Measurements from ENCODE around the gene IFNAR2. TPM values are rescaled to one million over a fixed set of nuclear protein-coding genes. Genes with fewer than 3 reads are reported as not detected.

Gene IFNAR2
- total RNA-seq, 1 experiment from 2014 or later = 31.0 TPM

DNA sequence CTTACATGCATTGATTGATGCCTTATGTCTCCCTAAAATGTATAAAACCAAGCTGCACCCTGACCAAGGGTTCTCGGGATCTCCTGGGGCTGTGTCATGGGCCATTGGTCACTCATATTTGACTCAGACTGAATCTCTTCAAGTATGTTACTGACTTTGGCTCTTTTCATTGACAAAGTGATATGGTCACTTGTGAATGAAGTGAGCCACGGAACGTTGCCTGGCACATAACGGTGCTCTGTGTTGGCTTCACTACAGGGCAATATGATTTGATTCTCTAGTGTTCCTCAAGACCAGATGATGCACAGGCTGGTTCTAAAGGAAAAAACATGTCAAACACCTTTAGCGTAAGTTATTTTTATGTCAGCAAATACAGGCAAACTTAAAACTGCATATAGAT, 25.0 kb downstream of the IFNAR2 start:
- Mint-ChIP-seq H3K4me3 (ENCODE audit: low read depth, unreplicated experiment) (no peak overlapping the region), H3K27ac (ENCODE audit: unreplicated experiment) (no peak overlapping the region), H3K27me3 (ENCODE audit: unreplicated experiment) (no peaks in the 10 kb centered on the region), H3K4me1 (ENCODE audit: low read depth, unreplicated experiment) (no peaks in the 10 kb centered on the region), H3K9me3 (ENCODE audit: low read depth, unreplicated experiment) (peaks cover 3% of the 10 kb centered on the region), H3K36me3 (ENCODE audit: insufficient read depth, unreplicated experiment) (peaks cover 26% of the 10 kb centered on the region)
- TF ChIP-seq CTCF (IDR thresholded peaks at IDR 0.05; ENCODE audit: unreplicated experiment) = no peak
- DNase-seq = no peak
- CTCF ChIA-PET = no interaction called here
- BruUV-seq (replicated peaks) = no TSS peak
- intact Hi-C loops (cut with micrococcal nuclease; ENCODE audit: unreplicated experiment) = no loop called here

DNA sequence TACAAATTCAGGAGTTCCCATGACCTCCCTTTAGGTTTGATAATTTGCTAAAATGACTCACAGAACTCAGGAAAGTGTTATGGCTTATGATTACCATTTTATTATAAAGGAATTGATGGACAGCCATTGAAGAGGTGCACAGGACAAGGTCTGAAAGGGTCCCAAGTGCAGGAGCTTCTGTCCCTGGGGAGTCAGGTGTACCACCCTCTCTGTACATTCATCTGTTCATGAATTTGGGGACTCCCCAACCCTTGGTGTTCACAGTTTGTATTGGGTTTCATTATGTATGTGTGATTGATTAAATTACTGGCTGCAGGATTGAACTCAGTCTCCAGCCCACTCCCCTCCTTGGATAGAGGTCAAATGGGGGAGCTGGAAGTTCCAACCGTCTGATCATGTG, 25.7 kb downstream of the IFNAR2 start:
- no peak overlapping the region for H3K4me3 Mint-ChIP-seq (ENCODE audit: low read depth, unreplicated experiment)
- peaks cover 23% of the 10 kb centered on the region for H3K36me3 Mint-ChIP-seq (ENCODE audit: insufficient read depth, unreplicated experiment)
- H3K4me1 Mint-ChIP-seq (ENCODE audit: low read depth, unreplicated experiment) = no peaks in the 10 kb centered on the region
- H3K27me3 Mint-ChIP-seq (ENCODE audit: unreplicated experiment) = no peaks in the 10 kb centered on the region
- CTCF ChIA-PET = no interaction called here
- peaks cover 3% of the 10 kb centered on the region for H3K9me3 Mint-ChIP-seq (ENCODE audit: low read depth, unreplicated experiment)
- no peak overlapping the region for H3K27ac Mint-ChIP-seq (ENCODE audit: unreplicated experiment)
- intact Hi-C loops (cut with micrococcal nuclease; ENCODE audit: unreplicated experiment) = no loop called here
- BruUV-seq (replicated peaks) = no TSS peak
- TF ChIP-seq CTCF (IDR thresholded peaks at IDR 0.05; ENCODE audit: unreplicated experiment) = no peak
- DNase-seq = no peak

DNA sequence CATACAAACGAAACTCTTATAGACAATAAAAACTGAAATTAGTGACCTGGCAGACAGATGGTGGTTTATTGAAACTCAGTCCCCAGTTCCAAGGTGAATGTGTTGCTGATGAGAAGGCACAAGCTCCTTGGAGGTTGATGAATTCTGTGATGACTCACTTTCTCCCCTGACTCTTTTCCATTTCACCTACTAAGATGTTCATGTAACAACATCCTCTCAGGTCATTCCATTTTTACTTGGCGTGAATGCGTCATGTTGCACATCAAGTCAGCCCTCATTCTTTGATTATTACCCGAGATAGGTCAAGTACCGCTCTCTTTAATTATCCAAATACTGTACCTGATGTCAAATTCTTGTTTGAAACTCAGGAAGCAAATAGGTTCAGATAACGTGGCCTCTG, 26.3 kb downstream of the IFNAR2 start:
- no peaks in the 10 kb centered on the region for H3K4me1 Mint-ChIP-seq (ENCODE audit: low read depth, unreplicated experiment)
- CTCF ChIA-PET = no interaction called here
- H3K4me3 Mint-ChIP-seq (ENCODE audit: low read depth, unreplicated experiment) = no peak overlapping the region
- TF ChIP-seq CTCF (IDR thresholded peaks at IDR 0.05; ENCODE audit: unreplicated experiment) = no peak
- no TSS peak for BruUV-seq (replicated peaks)
- intact Hi-C loops (cut with micrococcal nuclease; ENCODE audit: unreplicated experiment) = no loop called here
- H3K27ac Mint-ChIP-seq (ENCODE audit: unreplicated experiment) = no peak overlapping the region
- peaks cover 3% of the 10 kb centered on the region for H3K9me3 Mint-ChIP-seq (ENCODE audit: low read depth, unreplicated experiment)
- H3K36me3 Mint-ChIP-seq (ENCODE audit: insufficient read depth, unreplicated experiment) = peaks cover 17% of the 10 kb centered on the region
- H3K27me3 Mint-ChIP-seq (ENCODE audit: unreplicated experiment) = no peaks in the 10 kb centered on the region
- no peak for DNase-seq

DNA sequence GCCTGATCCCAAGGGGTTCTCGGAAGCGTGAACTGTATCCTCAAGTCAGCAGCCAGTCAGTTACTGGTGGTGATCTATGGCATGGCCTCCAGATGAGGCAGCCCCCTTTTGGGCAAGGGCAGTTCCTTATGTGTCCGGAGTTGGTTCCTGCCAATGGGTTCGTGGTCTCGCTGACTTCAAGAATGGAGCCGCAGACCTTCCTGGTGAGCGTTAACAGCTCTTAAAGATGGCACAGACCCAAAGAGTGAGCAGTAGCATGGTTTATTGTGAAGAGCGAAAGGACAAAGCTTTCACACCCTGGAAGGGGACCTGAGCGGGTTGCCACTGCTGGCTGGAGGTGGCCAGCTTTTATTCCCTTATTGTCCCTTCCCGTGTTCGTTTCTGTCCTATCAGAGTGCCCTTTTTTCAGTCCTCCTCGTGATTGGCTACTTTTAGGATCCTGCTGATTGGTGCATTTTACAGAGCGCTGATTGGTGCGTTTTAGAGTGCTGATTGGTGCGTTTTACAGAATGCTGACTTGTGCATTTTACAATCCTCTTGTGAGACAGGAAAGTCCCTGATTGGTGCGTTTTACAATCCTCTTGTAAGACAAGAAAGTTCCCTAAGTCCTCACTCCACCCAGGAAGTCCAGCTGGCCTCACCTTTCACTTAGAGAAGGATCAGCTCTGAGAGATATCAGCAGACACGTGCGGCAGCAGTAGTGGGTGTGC, 27.5 kb downstream of the IFNAR2 start:
- CTCF ChIA-PET = no interaction called here
- TF ChIP-seq CTCF (IDR thresholded peaks at IDR 0.05; ENCODE audit: unreplicated experiment) = no peak
- Mint-ChIP-seq H3K27ac (ENCODE audit: unreplicated experiment) (no peak overlapping the region), H3K36me3 (ENCODE audit: insufficient read depth, unreplicated experiment) (peaks cover 17% of the 10 kb centered on the region), H3K4me3 (ENCODE audit: low read depth, unreplicated experiment) (no peak overlapping the region), H3K27me3 (ENCODE audit: unreplicated experiment) (no peaks in the 10 kb centered on the region), H3K4me1 (ENCODE audit: low read depth, unreplicated experiment) (no peaks in the 10 kb centered on the region), H3K9me3 (ENCODE audit: low read depth, unreplicated experiment) (peaks cover 3% of the 10 kb centered on the region)
- no peak for DNase-seq
- intact Hi-C loops (cut with micrococcal nuclease; ENCODE audit: unreplicated experiment) = no loop called here
- BruUV-seq (replicated peaks) = no TSS peak

All from Calu3 (cell line).